Measurements from ENCODE around the gene PARM1.
A peak's percentile ranks its signal among the peaks of the same experiment; 100 is the strongest.

The PARM1 gene

DNA sequence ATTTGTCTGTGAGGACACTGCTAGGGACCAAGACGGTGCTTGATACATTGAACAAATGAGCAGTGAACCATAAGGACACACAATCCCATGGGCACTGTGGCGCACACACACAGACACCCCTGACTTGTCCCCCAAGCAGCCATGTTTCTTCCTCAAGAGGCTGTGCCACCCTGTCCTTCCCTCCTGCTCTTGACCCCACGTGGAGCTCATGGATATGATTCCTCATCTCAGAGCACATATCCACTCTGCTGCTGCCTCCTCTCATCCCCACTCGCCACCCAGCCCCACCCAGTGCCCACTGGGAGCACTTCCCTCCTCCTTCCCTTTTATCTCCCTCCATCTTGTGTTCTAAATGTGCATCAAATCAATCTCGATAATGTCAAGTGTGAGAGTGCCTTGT lies 102.4 kb downstream of the PARM1 start:
- DNase-seq: no peak

DNA sequence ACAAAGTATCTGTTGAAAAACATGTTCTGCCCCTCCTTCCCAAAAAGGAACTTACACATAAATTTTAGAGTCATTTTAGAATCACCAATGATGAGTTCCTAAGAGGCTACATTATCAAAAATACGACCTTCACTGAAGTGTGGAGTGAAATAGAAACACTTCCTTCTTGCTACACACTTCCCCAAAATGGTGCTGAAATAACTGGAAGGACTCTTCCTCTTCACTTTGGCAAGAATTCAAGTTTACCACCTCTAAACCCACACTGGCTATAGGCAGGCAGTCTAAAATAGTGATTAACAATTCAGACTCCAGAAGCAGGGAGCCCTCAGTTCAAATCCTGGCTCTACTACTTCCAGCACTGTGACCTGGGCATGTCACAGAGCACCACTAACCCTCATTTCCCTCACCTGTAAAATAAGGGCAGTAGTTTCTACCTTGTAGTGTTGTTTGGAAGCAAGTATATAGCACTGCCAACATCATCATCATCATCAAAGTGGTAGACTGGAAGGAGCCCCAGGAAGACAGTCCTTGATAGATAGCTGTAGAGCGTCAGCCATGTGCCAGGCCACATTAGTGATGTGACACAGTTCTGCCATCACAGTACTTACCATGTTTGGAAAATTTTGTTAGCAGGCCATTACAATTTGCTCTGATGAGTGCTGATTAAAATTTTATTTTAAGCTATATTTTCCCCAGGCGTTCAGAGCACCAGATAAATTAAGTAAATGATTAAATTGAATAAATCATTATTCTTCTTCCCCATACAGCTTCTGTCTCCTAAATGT lies 103.3 kb downstream of the PARM1 start:
- no peak for DNase-seq

DNA sequence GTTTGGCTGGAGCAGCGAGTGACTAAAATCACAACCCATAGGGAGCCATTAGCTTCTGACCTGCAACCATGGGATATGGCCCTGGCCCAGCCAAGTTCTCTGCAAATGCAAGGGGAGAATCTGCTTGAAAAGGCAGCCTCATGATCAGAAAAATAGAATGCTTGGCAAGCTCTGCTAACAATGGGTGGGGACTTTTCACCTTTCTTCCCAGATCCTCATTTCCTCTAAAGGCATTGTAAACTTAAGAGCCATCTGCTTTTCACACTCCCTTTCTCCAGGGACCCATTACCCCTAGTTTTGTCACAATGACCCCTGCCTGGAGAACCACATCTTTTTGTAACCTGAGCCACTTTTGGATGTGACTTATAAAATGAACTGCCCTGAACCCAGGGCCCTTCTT lies 104.3 kb downstream of the PARM1 start:
- DNase-seq: no peak

DNA sequence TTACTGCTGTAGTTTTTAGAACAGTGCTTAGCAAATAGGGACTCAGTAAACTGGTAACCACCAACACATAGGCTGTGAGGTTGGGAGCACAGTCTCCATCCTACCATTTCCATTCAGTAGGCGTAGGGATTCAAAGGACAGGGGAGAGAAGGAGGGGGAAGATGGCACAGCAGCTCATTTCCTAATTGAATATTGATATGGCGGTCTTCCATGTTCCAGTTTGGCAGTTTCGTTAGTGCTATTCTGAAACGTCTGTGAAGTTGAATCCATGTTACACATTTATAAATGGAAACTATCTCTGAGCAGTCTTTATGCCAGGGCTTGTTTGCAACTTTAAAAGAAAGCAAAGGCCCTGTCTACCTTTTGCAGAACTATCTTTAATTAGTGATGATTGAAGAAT lies 105.5 kb downstream of the PARM1 start:
- DNase-seq: no peak

DNA sequence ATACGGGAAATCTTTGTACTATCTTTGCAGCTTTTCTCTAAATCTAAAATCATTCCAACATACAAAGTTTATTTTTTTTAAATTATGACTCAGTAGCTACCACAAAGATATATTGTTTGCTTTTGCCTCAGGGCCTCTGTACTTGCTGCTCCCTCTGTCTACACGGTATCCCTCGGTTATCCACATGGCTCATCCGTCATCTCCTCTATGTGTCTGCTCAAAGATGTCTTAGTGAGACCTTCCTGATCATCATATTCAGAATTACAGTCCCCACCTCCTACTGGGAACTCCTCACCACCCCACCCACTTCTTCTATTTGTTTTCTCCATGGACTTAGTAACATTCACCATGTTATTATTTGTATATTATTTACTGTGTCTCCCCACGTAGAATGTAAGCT lies 107.8 kb downstream of the PARM1 start:
- DNase-seq: no peak

DNA sequence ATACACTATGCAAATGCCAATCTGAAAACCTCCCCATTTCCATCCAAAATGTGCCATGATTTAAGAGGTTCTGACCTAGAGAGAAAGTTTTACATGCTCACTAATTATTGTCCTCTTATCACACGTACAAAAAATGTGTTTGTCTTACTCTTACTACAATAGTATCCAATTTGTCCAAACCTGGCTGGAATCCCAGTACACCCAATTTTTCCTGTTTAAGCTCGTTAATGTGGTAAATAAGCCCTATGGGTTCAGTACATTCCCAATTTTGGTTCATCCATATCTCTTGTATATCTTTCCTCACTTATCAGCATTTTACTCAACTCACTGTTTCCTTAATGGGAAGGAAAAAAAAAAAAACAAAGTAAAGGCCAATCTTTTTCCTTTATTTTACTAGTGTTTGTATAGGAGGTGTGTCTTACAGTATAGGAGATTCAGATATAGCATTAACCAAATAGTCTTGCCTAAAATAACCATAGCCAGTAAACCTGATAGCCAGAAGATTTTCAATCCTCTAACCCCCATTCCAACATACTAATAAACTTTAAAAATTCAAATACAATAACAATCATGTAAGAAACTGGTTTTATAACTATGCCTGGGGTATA lies 109.8 kb downstream of the PARM1 start:
- no peak for DNase-seq

DNA sequence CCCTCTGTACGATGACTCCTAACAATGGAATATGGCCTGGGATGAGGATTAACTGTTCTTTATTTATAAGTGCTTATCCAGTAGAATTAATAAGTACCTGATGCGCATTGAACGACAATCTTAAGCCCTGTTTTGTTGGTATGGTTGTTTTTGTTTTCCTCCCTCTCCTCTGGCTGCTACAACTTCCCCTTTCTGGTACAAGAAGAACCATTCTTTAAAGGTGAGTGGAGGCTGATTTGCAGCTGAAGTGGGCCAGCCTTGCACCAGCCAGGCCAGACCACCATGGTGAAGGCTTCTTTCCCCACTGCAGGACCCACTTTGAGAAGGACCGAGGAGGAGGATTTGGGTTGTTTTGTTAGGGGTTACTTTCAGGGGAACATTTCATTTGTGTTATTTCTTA lies 113.3 kb downstream of the PARM1 start:
- no peak for DNase-seq

DNA sequence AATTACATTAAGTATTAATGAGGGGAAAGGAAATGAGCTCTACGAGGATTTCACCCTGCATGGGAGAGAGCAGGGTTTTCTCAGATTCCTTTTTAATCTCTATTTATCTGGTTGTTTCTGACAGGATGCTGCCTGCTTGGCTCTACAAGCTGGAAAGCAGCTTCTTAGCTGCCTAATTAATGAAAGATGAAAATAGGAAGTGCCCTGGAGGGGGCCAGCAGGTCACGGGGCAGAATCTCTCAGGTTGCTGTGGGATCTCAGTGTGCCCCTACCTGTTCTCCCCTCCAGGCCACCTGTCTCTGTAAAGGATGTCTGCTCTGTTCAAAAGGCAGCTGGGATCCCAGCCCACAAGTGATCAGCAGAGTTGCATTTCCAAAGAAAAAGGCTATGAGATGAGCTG lies 113.7 kb downstream of the PARM1 start:
- DNase-seq: no peak

DNA sequence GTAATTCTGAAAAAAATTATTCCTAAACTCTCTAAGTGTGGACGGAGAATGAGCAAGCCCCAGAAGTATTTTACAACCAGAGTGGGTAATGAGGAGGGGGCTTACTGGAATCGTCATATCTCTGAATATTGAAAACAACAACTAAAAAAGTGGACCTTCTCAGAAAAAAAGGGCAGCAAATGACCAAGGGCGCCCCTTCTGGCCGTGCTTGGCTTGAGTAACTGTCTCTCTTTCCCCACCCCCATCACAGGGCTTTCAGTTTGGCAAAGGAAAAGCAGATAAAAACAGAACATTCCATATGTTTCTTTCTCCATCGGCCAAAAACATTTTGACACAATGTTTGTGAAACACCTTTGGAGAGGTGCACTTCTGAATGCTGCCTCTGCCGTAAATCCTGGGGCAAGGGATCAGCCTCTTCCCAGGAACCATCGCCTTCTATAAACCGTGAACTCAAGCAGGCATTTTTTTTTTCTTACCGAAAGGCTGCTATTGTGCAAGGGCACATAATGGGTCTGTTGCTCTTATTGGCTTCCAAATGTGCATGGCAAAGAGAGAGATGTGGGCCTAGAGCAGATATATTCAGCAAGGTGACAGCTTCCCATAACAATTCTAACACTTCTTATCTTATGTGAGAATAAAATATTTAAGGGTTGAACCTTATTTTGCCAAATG lies 115.4 kb downstream of the PARM1 start:
- DNase-seq: no peak

DNA sequence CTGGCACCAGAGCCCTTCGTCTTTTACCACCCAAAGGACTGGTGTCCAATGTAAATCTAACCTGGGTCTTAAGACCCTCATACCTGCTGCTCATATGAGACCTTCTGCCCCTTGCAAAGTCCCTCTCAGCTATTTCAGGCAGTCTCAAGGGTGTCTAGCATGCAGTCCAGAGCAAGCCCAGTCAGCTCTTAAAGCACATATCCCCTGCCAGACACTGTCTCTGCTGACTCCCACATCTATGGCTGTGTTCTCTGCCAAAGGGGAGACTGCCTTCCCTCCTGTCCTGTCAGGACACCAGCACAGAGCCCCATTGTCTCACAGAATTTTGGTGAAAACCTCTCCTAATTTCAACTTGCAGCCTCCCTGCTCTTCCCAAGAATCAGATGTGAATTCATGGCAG lies 118.5 kb downstream of the PARM1 start:
- no peak for DNase-seq

DNA sequence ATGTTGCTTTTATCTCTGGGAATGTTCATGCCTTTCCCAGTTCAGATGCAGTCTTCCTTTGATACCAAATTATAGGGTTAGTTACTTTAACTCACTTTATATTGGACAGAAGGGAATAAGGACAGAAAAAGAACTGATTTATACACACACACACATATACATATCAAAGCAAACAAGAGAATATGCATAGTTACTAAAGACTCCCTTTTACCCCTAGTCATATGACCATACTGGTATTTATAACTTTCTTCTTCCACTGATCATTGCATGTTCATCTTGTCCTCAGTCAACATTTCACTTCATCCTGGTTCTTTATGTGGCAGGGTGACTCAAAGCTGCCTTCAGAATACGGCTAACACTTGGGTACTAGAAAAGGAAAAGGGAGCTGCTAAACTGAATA lies 120.4 kb downstream of the PARM1 start:
- DNase-seq: no peak

DNA sequence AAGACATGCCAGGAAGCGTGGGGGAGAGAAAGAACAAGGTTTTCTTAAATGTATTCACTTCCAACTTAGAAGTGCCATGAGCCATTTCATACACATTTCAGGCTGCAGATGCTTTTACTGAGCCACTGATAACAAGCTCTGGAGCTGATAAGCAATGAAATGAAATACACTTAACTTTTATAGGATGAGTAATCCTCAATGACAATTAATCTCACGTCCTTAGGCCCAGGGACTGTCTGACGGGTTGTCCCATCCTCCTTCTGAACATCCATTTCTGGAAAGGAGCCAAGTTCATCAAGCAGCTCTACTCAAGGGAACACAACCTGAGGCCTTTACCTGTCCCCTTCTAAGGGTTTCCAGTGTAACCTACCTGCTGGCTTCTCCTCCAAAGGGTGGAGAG lies 121.2 kb downstream of the PARM1 start:
- DNase-seq: no peak

DNA sequence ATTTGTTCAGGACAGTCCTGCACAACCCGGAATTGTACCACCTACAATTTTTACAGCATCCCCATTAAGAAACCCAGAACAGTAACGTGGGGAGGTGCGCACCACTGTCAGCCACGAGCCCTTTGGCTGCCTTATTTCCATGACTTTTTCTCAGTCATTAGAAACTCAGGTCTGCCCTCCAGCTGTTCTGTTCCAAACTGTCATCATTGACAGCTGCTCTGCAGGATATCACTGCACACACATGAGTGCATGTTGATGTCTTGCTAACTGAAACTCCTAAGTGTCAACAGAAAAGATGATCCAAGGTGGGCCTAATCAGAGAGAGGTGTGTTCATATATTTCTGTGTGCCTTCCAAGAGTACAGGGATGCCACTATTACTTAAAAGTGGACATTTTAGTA lies 123.4 kb downstream of the PARM1 start:
- DNase-seq: peak in 1 of 2 experiments; percentile 12

DNA sequence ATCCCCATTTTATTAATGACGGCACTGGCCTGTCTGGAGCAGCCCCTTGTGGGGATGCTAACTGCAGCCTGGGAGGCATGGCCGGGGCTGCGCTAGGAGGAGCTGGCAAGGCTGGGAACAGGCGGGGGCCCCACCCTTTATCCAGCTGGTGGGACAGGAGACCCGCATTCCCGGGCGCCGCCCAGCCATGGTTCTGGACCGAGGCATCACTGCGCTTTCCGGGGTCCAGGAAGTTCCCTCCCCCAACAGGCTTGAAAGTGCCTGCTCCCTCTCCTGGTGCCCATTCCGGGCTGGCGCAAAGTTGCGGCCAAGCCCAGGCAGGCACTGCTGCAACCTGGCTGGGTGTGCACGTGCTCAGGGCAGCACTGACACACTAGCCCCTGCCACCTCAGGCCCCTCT lies 124.5 kb downstream of the PARM1 start:
- no peak for DNase-seq

DNA sequence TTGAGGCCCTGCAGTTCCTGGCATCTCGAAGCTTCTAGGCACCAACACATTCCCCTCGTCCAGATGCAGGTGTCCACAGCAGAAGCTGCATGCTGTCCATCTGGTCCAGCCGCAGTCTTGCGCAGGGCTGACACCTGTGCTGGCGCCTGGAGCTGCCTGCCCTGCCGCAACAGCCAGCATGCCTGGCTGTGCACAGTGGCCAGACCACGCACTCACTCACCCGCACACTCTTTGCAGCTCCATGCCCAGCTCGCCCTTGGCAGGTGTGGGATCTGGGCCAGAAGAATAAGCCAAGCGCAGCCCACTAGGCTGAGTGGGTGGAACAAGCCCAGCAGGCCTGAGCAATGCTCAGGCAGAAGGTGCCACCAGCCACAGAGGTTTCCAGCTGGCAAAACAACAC lies 125.6 kb downstream of the PARM1 start:
- DNase-seq: no peak

DNA sequence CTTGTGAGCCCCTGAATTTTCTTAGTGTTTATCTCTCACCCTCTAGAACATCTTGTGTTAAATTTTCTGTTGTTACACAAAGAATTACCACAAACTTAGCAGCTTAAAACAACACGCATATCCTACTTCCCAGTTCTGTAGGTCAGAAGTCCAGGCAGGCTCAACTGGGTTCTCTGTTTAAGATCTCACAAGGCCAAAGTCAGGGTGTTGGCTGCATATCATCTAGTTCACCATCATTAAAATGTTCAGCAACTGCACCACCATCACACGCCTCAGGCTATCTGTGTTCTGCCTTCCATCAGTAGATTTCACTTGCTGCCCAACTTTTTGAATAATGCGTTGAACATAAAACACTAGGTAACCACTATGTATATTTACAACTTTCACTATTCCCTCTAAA lies 130.5 kb downstream of the PARM1 start:
- DNase-seq: no peak

DNA sequence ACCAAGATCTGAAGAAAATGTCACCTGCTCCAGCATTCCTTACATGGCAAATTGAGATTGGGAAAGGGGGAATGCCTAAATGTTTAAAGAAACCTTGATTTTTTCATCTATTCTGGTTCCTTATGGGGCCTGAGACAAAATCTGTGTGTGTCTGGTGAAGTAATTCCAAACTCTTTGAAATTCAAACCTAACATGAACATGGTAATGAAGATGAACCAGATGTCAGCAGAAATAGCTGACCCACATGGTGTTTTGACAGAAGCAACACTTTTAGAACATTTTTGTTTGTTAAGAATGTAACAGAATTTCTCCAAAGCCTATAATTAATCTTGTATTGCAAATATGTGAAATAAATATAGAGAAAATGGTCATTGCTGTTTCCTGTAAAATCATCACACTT lies 133.0 kb downstream of the PARM1 start:
- no peak for DNase-seq

DNA sequence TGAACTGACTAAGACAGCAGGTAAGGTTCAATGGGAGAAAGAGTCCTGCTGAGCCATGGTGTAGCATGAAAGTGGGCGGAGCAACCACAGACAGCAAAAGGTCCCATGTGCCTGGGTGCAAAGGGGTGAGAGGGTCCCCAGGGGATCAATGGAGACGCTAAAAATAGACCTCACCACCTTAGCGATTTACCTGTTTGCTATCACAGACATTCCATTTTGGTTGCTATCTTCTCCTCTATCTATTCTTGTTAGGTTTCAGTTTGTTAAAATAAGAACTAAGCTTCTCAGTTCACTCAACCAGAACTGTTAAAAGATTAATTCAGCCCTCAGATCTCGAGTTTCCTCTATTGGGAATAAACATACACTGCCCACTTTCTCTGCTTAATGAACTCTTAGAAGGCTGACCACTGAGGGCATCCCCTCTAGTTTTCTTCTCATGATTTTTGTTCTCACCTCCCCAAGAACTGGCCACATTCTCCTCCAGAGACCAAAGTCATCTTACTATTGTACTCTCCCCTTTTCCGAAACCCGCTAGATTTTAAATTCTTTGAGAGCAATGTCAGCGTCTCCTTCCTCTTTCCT lies 136.7 kb downstream of the PARM1 start:
- DNase-seq: no peak

DNA sequence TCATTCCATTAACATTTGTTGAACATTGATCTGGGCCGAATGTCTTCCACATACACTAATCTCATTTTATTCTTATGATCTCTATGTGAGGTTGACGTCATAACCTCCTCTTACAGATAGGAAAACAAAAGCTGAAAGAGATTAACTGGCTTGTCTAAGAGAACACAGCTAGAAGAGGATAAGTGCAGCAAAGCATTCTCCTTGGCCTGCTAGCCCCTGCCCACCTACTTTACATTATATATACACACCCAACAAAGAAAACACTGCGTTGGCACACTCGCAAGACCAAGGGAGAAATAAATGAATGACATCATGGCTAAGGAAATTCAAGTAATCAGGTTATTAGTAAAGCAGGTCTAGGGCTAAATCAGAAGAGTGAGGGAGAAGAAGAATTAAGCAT lies 138.4 kb downstream of the PARM1 start:
- DNase-seq: no peak

DNA sequence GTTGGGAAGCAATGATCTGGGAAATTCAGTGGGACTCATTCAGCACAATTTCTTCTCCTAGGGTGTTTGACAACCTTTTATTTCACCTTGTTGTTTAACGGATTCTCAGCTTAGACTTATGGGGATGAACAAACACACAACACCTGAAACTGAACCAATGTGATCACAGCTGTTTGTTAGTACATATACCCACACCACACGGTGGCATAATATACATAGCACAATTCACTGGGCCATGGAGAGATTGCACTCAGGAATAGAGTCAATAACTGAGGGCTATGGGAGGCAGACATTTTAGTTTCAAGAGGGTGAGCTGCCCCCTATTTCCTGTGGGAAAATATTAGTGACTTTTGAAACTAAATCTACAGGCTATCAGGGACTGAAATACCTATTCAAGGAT lies 148.0 kb downstream of the PARM1 start:
- no peak for DNase-seq

DNA sequence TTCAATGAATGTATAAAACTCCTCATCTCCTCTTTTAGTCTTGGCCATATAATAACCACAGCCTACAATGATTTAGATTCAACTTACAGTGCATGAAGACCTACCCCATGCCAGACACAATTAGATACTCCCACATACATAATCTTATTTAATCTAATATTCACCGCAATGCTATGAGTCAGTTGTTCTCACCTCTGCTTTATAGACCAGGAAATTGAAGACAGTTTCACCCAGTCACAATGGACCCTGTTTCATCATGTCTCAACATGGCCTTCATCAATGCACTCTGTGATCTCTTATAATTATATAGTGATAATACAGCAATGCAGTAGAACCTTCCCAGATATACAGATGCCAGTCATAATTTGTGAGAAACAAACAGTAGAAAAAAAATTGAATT lies 148.6 kb downstream of the PARM1 start:
- DNase-seq: no peak

DNA sequence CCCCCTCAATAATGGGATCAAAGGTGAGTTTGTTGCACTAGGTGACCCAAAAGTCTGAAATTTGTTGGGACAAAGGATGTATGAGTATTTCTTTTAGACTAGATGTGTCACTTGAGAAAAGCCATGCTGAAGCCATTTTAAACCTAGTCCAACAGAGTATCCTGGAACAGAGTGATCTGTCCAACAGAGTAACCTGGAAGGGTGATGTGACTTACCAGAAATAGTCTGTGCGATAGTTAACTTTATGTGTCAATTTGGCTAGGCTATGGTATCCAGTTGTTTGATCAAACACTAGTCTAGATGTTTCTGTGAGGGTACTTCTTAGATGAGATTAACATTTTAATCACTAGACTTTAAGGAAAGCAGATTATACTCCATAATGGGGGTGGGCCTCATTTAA lies 154.5 kb downstream of the PARM1 start:
- DNase-seq: no peak

DNA sequence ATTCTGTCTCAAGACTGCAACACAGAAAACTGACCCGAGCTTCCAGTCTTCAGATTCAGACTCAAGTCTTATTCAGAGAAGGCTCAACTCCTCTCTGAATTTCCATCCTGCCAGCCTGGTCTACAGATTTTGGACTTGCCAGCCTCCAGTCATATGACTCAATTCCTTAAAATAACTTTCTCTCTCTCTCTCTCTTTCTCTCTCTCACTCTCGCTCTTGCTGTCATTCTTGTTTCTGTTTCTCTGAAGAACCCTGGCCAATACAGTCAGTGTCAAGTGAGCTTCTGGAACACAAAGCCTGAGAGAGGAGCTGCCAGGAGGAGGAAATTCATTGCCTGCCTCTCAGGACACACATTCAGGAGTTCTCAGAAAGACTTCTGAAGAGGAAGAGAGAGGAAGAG lies 154.9 kb downstream of the PARM1 start:
- DNase-seq: no peak

DNA sequence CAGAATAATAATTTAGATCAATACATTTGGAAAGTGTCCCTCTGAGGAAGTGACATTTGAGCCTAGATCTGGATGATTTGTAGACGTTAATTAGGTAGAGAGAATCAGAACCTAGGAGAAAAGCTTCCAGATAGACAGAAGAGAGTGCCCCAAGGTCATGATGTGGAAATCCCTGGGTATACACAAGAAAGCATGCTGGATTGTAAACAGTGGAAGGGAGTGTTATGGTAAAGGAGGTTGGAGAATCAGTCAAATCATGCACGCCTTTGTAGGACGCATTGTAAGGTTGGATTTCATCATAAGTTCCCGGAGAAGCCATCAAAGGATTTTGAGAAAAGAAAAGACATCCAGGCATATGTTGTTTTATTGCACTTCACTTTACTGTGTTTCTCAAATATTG lies 156.3 kb downstream of the PARM1 start:
- DNase-seq: no peak
